ENCODE measurements around the gene LRFN5. TPM values are rescaled to one million over a fixed set of nuclear protein-coding genes. Genes with fewer than 3 reads are reported as not detected.
"Not testable (repeated sequence)": the region's sequence is repeated elsewhere in the genome, so short reads cannot be mapped to it uniquely, and the experiment has no call there.

Gene LRFN5
- total RNA-seq, 1 donor from 2014 or later: 2.8 TPM

DNA sequence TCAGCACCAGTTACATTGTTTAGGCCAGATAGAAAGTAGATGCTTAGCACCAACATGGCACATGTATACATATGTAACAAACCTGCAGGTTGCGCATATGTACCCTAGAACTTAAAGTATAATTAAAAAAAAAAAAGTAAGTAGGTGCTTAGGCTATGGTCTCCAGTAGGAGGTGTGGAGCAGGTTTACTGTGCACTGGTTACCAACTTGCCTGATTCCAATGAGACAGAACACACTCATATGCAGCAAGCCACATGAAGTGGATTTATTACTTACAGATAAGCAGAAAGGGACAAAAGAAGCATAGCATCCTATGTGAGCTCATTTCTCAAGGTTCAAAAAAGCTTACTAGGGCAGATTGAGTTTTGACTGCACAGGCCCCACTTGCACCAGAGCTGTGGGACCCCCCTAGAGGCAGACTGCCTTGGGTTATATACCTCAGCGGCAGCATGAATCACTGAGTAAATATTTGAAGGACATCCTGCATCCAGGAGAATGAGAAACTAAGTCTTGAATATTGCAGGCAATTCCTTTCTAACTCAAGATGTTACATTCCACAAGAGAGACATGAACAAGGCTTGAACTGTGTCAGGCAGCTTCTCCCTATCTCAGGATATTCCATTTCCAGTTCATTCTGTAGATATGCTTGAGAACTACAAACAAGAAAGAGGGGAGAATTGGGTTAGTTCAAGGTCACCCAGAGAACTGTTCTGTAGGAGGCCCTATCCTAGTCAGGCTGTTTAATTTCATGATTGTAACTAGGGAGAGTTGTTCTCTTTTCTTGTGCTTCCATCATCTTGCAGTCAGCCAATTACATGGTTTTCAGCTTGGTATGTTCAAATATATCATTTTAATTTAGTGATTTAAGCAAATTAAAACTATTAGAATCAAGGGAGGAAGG is 30.1 kb downstream of the LRFN5 start:
- DNase-seq (ENCODE audit: low spot score): no peak

DNA sequence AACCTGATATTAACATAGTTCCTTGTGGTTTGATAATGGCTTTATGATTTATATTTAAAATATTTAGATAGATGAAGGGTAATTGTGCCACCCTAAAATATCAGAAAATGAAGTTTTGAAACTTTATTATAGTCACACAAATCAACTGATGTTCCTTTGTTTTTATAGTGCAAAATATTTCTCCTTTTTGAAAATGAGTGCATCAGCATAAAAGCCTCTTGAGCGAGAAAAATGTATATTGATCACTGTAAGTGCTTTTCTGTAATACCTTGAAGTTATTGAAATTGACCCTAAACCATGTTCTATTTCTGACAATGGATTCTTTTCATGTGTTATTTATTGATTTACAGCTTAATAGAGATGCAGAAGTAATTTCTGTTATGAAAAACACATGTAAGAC is 35.0 kb downstream of the LRFN5 start:
- DNase-seq (ENCODE audit: low spot score): no peak

DNA sequence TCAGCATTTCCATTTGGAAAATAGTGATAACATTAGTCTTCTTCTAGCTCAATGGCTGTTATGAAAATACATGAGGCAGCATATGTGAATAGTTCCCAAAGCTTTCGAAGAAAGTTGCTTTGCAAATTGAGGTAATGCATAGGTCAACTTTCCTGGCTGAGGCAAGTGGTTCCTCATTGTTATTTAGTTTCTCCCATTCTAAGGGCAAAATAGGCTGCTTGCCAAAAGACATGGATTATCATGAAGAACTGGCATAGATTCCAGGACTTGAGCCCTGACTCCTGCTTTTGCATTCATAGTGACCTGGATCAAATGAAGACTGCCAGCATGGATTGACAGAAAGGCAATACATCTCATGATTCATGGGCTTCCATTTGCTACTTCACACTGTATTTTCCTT is 35.7 kb downstream of the LRFN5 start:
- DNase-seq (ENCODE audit: low spot score): peak; percentile 28

DNA sequence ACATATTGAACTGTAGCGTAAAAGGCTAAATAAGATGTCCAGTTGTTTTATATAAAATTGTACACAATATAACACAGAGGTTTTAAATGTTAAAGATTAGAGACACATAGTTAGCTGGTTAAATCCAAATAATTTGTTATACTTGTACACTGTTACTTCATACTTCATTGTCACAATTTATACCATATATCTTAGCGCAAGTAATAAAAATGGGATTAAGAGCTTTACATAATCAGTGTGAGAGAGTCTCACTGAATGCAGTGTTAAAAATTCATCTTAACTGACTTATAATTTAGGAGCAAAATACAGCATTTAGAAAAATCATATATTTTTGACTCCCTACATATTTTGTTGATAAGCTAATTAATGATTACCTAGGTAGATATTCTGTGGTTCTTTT is 36.1 kb downstream of the LRFN5 start:
- no peak for DNase-seq (ENCODE audit: low spot score)

DNA sequence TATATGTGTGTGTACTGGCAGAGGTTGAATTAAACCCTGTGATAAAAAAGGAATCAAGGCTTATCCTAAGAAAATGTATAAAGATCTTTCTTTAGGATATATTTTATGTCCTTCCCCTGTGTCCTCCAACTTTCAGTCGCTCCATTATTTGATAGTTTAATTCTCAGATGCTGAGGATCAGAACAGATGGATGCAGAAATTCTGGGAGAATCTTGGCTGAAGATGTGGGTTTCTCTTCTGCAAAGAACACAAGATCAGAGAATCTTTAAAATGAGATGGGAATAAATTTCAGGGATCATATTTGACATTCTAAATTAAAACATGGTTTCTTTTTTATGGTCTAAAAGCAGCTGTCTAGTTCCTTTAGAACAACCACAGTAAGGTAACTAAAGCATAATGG is 37.9 kb downstream of the LRFN5 start:
- DNase-seq (ENCODE audit: low spot score): no peak

DNA sequence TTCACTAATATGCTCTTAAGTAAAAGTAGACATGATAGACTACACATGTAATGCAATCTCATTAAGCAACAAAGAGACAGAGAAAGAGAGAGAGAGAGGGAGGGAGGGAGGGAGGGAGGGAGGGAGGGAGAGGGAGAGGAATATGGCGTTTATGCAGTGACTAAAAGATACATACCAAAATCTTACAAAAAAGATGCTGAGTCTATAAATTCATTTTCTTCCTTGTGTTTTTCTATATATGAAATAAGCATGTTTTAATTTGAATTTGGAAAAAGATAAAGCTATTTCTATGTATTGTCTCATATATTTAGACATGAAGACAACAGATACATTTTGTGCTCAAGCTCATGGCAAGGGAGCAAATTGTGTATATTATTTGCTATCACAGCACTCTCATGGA is 44.1 kb downstream of the LRFN5 start:
- DNase-seq (ENCODE audit: low spot score): no peak

DNA sequence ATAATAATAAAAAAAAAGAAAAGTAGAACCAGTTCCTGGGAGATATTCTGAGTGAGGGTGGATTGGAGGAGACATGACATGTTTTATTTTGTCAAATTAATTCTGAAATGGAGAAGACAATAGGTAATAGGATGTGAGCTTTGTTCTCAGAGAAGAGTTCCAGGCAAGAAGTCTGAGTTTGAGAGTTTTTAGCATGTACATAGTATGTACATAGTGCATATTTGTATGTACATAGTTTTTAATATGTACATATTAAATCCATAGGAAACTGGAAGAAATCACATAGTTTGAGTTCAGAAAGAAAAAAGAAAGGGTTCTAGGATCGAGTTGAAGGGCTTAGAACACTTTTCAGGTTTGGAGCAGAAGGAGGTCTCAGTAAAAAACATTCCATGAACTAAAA is 47.5 kb downstream of the LRFN5 start:
- DNase-seq (ENCODE audit: low spot score): no peak

DNA sequence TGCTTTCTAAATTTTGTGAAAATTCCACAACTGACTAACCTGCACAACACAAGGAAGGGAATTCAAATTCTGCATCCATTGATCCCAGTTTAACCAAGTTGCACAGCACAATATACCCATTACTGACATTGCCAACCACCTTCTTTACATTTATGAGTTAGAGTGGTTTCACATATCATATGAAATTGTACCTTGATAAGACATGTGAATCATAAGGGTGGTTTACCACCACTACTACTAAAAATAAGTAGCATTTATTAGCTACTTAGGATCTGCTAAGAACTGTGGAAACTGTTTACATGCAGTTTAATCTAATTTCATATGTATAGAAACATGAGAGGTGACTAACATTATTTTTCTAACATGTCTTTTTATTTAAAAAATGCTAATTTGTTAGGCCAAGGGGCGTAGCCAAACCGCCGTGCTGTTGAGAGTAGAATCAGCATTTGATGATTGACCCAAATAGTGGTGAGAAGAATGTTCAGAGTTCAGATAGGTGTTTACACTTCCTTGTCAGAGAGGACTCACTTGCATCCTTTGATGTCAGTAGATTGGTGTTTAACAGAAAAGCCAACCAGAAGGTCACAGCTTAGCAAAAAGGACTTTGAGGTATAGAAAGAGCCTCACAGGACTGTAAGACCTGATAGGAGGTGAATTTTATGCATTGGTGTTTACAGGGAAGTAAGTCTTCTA is 56.2 kb downstream of the LRFN5 start:
- no peak for DNase-seq (ENCODE audit: low spot score)

DNA sequence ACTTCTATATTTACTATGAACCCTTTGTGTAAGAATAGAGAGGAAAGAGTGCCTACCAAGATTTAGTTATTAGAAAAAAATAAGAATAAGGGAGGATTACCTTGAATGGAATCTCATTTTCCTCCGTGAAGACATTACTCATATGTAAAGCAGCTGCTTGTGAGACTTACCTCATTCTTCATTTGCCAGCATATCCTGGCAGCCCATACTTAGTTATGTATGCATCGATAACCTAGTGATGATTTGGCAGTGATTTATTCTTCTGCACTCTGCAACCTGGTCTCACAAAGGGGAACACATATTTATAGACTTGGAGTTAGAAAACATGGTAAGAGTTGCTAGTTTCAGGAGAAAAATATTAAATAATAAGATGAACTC is 56.8 kb downstream of the LRFN5 start:
- DNase-seq (ENCODE audit: low spot score): no peak

DNA sequence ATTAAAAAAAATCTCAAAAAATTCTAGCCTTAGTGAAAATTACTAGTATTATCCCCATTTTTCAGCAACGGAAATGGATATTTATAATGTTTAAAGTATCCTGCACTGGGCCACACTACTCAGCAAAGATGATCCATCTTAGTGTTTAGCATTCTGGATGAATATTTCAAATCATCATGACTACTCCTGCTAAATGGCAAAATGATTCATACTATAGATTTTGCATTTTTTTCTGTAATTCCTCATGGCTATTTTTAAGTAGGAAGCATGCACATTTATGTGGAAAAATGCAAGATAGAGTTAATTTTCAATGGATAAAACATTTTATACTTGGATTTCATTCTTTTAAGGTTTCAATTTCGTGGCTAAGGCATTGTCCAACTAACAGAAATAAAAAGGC is 59.6 kb downstream of the LRFN5 start:
- DNase-seq (ENCODE audit: low spot score): no peak

DNA sequence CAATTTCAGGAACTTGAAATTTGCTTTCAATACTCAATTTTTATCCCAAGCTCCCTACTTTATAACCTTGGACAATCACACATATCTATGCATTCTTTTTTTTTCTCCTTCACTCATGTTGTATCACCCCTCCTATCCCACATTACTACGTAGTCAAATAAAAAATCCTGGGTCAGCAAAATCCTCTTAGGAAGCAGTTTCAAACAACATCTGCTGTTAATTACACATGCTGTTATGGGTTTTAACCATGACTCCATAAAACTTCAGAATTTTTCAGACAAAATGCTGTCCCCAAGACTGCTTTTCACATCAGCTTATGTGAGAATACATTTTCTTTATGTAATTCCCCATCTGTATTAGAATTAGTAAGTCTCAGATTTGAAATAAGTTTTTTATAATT is 61.7 kb downstream of the LRFN5 start:
- no peak for DNase-seq (ENCODE audit: low spot score)

DNA sequence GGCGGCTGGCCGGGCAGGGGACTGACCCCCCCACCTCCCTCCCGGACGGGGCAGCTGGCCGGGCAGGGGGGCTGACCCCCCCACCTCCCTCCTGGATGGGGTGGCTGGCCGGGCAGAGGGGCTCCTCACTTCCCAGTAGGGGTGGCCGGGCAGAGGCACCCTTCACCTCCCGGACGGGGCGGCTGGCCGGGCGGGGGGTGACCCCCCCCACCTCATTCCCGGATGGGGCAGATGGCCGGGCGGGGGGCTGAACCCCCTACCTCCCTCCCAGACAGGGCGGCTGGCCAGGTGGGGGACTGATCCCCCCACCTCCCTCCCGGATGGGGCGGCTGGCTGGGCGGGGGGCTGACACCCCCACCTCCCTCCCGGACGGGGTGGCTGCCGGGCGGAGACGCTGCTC is 66.9 kb downstream of the LRFN5 start:
- DNase-seq (ENCODE audit: low spot score): not testable (repeated sequence)

DNA sequence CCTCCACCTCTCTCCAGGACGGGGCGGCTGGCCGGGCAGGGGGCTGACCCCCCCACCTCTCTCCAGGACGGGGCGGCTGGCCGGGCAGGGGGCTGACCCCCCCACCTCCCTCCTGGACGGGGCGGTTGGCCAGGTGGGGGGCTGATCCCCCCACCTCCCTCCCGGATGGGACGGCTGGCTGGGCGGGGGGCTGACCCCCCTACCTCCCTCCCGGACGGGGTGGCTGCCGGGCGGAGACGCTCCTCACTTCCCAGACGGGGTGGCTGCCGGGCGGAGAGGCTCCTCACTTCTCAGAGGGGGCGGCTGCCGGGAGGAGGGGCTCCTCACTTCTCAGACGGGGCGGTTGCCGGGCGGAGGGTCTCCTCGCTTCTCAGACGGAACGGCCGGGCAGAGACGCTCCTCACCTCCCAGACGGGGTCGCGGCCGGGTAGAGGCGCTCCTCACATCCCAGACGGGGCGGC is 67.9 kb downstream of the LRFN5 start:
- not testable (repeated sequence) for DNase-seq (ENCODE audit: low spot score)

DNA sequence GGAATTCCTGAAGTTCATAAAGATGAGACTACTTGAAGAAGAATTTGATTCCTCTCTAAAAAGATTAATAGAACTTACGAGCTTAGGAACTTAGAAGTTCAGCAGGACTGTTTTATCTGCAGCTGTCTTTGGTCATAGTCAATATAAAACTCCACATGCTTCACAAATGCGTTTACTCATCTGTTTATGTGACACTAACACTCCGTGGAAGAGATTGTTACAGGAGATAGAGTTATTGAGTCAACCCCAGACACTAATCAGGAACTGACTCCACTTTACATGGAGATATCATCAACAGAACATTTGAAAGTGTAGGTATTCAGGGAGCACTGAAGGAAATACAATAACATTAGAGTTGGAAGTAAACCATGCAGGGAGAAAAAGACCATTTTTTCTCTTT is 92.8 kb downstream of the LRFN5 start:
- no peak for DNase-seq (ENCODE audit: low spot score)

DNA sequence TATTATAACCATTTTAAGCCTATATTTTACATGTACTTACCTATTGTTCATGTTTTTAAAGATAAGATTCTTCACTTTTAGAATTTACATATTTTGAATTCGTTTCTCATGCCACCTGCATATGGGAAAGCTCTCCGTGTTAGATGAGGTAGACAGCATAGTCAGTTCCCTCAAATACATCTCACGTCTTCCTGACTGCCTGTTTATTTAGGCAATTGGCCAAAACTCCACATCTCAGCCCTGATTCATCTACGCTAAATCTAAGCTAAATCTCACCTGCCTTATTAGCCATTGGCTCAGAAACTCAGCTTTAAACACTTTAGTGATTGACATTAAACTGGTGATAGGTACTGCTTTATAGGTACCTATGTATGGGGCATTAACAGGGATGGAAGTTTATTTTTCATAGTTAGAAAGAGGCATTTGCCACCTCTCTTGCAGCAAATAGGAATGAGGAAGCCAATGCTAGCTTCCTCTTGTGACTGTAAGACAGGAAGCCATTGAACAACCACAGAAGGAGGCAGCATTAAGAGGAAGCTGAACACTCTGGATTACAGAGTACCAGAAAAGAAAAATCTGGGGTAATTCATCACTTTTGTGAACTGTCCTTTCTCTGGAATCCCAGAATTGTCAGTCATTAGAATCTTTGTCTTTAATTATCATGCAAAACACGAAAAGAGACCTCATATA is 111.9 kb downstream of the LRFN5 start:
- DNase-seq (ENCODE audit: low spot score): no peak

DNA sequence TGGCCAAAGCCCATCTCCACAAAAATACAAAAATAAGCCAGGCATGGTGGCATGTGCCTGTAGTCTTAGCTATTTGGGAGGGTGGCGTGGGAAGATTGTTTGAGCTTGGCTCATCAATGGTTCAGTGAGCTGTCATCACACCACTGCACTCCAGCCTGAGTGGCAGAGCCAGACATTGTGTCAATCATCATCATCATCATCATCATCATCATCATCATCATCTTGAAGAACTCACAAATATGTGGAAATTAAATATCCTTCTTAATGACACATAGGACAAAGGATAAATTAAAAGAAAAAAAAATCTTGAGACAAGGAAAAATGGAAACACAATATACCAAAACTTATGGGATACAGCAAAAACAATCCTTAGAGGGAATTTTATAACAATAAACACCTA is 132.5 kb downstream of the LRFN5 start:
- no peak for DNase-seq (ENCODE audit: low spot score)

DNA sequence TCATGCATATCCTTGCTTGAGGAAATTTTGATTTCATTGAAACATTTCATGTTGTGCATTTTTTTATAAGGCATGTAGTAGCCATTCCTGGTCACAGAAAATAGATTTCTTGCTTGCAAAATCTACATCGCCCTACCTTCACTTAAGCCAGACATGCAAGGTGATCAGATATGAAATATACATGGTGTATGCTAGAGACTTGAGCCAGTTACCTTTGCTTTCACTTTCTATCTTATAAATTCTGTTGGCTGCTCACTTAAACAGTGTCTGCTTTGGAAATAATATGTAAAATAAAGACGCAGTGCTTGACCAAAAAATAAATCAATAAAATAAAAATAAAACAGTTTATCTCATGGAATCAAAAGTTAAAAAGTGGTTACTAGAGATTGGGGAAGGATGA is 136.5 kb downstream of the LRFN5 start:
- no peak for DNase-seq (ENCODE audit: low spot score)

DNA sequence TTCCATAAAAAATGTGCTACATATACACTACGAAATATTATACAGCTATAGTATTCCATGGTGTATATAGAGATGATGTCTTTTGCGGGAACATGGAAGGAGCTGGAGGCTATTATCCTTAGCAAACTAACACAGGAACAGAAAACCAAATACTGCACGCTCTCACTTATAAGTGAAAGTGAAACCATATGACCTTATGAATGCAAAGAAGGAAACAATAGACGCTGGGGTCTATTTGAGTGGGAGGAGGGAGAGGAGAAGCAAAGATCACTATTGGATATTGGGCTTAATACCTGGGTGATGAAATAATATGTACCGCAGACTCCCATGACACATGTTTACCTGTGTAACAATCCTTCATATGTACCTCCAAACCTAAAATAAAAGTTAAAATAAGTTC is 142.8 kb downstream of the LRFN5 start:
- no peak for DNase-seq (ENCODE audit: low spot score)

DNA sequence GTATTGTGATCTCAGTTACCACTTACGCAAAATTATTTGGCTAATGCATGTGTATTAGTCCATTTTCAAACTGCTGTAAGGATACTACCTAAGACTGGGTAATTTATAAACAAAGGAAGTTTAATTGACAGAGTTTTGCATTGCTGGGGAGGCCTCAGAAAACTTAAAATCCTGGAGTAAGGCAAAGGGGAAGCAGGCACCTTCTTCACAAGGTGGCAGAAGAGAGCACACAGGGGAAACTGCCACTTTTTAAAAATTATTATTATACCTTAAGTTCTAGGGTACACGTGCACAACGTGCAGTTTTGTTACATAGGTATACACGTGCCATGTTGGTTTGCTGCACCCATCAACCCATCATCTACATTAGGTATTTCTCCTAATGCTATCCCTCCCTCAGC is 143.9 kb downstream of the LRFN5 start:
- DNase-seq (ENCODE audit: low spot score): not testable (repeated sequence)

DNA sequence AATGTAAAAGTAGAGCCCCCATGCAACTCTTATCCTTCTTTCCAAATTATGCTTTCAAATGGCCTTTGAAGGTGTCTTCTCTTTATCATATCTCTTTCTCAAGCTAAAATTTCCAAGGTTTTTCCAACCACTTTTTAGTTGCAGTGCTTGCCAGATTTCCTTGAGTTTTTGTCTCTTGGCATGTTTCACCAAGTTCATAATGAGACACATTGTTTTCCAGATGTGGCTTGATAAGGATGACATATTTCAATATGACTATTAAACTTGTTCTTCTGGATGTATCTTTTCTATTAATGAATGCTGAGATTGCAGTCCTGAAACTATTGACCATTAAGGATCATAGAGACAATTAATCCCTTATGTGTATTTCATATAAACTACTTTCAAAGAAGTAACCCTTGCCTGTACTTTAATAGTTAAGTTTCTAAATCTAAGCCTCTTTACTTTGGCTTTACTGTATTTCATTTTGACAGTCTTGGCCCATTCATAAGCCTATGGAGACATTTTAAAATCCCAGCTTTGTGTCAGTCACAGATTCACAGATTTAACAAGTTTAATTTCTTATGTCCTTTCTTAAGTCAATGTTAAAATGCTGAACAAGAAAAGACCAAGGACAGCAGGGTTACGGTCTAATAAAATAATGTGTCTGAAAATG is 151.5 kb downstream of the LRFN5 start:
- no peak for DNase-seq (ENCODE audit: low spot score)

DNA sequence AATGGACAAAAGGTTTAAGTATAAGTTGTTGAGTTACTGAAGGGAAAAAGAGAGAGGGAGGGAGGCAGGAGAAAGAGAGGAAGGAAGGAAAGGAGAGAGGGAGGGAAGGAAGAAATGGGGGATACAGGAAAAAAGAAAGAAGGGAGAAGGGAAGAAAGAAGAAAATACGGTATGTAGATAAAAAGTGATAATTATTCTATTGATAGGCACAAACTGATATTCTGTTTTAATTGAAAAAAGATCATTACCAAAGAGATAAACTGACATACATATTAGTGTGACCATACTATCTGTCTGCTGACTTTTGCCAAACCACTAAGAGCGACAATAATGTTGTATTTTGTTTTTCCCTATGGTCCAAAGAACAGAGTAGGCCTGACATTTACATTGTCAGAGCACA is 154.5 kb downstream of the LRFN5 start:
- no peak for DNase-seq (ENCODE audit: low spot score)

DNA sequence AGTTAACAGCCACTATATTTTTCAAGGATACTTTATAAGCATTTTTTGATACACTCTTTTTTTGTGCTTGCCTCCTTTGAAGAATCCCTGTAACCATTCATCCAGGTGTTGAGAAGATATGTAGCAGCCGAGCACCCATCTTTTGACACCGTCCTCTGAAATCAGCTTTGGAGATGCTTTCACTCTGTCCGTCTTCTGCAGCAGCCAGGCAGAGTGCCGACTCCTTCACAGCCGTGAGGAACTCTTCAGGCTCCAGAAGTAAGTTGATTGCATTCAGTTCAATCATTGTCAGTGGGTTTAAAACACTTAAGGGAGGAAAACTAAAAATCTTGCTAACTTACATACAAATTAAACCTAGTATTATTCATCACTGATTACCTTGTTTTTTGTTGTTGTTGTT is 160.1 kb downstream of the LRFN5 start:
- DNase-seq (ENCODE audit: low spot score): no peak
